Liver (tissue), 3 donors: ENCODE results near the gene MCTP2.

Experiments used
- ATF3 ChIP-seq: IDR thresholded peaks from 2 replicates; pipeline ENCODE4 v1.6.1; 2016; ENCODE audit warnings: antibody characterized with exemption
- EGR1 ChIP-seq, 2 donors: IDR thresholded peaks; 2 replicates each; pipeline ENCODE4 v1.6.1; 2016 to 2018; ENCODE audit warnings: antibody characterized with exemption in 2 of 2, low read depth in 2 of 2
- JUND ChIP-seq, 2 donors: IDR thresholded peaks; 2 replicates each; pipeline ENCODE4 v1.6.1; 2016; ENCODE audit warnings: antibody characterized with exemption in 2 of 2
- MAX ChIP-seq: IDR thresholded peaks from 2 replicates; pipeline ENCODE4 v1.6.1; 2016; ENCODE audit warnings: antibody characterized with exemption
- REST ChIP-seq: IDR thresholded peaks from 2 replicates; pipeline ENCODE4 v1.6.1; 2016; ENCODE audit warnings: antibody characterized with exemption, mild to moderate bottlenecking
- TF ChIP-seq, protein P1 (sequence below): fragments of 150-350 bp; IDR thresholded peaks from 2 replicates; pipeline ENCODE4 v1.5.1; 2017; ENCODE audit warnings: improper control_type of control experiment, low read depth, low read length; ENCODE audit not compliant: missing input control
- donor health status: healthy.
- donor health status: healthy.

DNA sequence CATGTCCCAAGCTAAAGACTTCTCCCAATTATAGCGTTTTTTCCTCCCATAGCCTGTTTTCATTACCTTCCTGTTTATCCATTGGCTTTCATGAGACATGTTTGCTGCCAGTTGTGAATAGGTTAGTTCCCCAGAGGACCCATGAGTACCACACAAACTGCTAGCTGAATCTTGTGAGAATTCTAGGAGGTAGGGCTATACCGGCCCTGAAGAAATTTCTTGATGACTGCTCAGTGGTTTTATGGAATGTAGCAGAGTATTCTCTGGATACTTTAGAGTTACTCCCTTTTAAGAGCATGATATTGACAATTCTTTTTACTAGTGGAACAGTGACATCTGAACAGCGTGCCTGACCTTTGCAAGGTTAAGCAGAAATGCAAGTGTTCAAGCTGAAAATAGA, 210.4 kb downstream of the MCTP2 start:
- TF ChIP-seq, protein P1, sequence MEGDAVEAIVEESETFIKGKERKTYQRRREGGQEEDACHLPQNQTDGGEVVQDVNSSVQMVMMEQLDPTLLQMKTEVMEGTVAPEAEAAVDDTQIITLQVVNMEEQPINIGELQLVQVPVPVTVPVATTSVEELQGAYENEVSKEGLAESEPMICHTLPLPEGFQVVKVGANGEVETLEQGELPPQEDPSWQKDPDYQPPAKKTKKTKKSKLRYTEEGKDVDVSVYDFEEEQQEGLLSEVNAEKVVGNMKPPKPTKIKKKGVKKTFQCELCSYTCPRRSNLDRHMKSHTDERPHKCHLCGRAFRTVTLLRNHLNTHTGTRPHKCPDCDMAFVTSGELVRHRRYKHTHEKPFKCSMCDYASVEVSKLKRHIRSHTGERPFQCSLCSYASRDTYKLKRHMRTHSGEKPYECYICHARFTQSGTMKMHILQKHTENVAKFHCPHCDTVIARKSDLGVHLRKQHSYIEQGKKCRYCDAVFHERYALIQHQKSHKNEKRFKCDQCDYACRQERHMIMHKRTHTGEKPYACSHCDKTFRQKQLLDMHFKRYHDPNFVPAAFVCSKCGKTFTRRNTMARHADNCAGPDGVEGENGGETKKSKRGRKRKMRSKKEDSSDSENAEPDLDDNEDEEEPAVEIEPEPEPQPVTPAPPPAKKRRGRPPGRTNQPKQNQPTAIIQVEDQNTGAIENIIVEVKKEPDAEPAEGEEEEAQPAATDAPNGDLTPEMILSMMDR = no peak
- TF ChIP-seq REST = no peak
- no peak for TF ChIP-seq ATF3
- TF ChIP-seq JUND (IDR thresholded peaks at IDR 0.05) = no peak
- TF ChIP-seq EGR1 (IDR thresholded peaks at IDR 0.05; ENCODE audit: low read depth in 2 of 2) = no peak
- TF ChIP-seq MAX = no peak
